NCI-H526 treated with DMSO at 0.1 percent for 48 hours (cell line): Measurements from ENCODE around the gene AFF1.
A peak's percentile ranks its signal among the peaks of the same experiment; 100 is the strongest.

Source experiments
- DNase-seq: peaks from one replicate; lab custom pipeline; 2025; lab: John Stamatoyannopoulos, UW

AFF1 gene

GRCh38 chr4:86955888-86956451 lies 21.2 kb downstream of the AFF1 start:
- DNase-seq: no peak

GRCh38 chr4:86957215-86957614 lies 22.4 kb downstream of the AFF1 start:
- no peak for DNase-seq

DNA sequence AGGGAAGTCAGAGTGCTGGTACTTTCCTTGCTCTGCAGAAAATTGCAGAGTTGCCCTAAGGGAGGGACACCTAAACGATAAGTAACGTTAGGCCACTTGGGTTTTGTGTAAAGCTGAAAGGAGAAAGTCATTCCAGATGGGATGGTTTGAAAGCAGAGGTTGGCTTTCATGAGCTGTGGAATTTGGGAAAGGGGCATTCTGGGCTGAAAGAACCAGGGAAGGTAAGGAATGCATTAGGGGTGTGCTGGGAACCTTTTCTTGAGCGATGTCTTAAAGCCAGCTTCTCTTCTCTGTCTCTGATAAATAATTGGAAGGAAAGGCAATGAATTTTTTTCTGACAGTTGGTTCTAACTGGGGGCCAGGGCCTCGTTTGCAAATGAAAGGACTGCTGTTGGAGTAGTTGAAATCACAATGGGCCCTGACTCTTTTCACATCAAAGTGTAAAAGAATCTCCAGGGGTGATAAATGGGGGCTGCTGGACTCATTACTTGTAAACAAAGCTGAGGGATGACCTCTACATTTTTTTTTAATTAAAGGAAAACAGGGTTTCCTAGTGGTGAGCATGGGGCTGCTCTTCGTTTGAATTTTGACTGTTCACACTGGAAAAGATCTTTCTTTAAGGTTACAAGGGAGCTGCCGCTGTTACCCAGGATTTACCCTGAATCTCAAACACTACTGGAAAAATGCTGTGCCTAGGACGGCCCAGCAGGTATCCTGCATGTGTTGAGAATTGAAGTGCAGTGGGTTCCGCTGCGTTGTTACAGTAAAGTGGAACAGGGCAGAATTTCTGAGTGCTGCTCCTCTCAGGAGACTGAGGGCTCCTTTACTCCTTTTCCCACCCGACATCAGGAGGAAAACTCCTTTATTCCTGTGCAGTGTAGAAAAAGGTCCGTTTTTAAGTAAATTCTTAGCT lies 25.0 kb downstream of the AFF1 start:
- no peak for DNase-seq

GRCh38 chr4:86960557-86960961 lies 25.7 kb downstream of the AFF1 start:
- no peak for DNase-seq

DNA sequence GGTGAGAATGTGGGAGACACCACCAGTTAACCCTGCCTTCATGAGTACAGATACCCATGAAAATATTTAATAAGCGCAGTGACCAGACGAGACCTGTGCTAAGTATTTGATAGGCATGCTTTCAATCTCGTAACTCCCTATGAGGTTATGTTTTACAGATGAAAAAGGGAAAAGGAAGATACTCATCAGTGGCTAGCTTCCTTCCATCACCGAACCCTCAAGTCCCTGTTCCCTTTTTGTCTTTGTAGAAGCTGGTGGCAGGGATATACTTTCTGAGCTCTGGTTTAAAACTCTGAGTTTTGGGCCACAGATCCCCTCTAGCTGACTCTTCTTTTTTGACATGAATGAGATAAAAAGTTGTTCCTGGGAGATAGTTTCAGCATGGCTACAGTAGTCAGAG lies 26.3 kb downstream of the AFF1 start:
- DNase-seq: no peak

- DNase-seq: peak; percentile 71
These were observed 26.9 kb downstream of the AFF1 start for GRCh38 chr4:86961605-86962295.

- DNase-seq: no peak
These were observed 28.9 kb downstream of the AFF1 start for GRCh38 chr4:86963697-86964096.

DNA sequence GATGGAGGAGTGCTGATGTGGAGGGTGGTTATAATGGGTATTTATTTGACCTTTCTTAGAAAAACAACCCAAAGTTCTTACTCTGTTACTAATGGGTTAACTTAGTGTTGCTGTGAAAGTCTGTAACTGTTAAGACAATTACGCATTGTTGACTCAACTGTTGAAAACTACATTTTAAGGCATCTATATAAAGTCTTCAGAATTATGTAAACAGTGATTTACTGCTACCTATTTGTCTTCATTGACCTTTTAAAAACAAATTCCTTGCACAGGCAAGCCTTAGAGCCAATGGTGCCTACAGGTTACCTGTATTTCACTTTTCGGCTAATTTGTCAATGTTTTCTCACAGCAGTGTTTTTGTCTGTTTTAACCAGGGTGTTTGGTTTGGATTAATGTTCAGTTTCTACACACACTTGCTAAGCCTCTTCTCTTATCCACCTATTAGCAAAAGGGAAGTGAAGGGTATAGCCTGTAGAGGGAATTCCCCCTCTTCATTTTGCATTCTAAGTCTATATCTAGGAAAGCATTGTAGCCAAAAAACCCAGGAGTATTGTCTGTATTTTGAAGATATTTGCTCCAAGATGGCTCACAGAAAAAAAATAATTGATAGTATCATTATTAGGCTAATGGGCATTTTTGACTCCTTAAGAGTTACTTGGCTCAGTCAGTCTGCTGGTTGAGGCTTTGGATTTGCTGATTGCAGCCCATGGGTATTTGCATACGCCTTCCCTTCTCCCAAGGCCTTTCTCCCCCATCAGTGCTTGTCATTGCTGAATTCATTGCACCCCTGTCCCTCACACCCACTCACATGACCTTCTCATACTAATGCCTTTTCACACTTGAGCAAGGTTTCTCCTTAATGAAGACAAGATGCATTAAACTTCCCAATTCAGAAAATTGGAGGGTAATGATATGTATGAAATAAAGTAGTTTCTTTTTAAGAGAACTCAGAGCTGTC lies 30.5 kb downstream of the AFF1 start:
- DNase-seq: no peak

DNA sequence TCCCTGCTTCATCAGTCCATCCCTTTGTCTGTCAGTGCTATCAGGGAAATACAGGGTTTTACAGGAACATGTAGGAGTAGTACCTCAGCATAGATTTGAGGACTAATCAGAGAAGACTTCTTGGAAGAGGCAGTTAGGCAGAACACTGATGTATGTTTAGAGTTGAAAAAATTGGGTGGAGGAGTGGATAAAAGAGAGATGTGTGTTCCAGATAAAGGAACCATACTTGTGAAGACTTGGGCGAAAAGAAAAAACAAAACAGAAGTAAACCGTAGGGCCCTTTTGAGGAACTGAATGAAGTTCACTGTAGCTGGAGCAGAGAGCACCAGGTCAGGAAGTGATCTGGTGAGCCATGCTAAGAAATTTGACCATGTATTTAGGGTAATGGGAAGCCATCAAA lies 32.3 kb downstream of the AFF1 start:
- DNase-seq: no peak

- DNase-seq: no peak
These were observed 33.0 kb downstream of the AFF1 start for GRCh38 chr4:86967798-86968197.

- DNase-seq: no peak
These were observed 33.7 kb downstream of the AFF1 start for GRCh38 chr4:86968547-86968946.

- no peak for DNase-seq
These were observed 35.9 kb downstream of the AFF1 start for GRCh38 chr4:86970447-86971354.

DNA sequence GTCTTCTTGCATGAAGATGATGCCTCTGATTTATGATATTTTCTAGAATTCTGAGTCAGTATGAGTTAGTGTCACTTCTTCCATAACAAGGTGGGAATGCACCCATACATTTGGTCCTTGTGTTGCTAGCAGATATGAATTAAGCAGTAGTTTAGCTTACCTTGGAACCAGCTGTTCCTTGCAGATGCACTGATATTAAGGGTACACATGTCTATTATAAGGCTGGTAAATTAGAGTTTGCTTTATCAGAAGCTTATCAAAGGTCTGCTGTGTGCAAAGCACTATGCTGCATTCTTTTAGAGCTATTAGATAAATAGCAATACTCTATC lies 36.5 kb downstream of the AFF1 start:
- DNase-seq: no peak

- peak; percentile 49 for DNase-seq
These were observed 38.2 kb downstream of the AFF1 start for GRCh38 chr4:86972997-86973396.

DNA sequence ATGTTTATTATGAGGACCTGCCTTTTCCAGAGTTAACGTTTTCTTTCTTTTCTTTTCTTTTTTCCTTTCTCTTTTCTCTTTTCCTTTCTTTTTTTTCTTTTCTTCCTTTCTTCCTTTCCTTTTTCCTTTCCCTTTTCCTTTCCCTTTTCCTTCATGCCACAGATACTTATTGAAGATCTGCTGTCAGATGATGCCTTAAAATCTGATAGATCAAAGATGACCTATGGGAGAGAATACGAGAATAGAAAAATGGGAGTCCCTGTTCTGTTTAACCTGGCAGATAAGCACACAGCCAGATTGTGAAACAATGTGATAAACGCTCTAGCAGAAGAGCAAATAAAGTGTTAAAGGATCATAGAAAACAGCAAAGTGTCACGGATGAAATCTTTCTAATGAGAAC lies 38.9 kb downstream of the AFF1 start:
- DNase-seq: no peak

- no peak for DNase-seq
These were observed 39.8 kb downstream of the AFF1 start for GRCh38 chr4:86974551-86974994.

GRCh38 chr4:86975927-86976326 lies 41.1 kb downstream of the AFF1 start:
- no peak for DNase-seq

DNA sequence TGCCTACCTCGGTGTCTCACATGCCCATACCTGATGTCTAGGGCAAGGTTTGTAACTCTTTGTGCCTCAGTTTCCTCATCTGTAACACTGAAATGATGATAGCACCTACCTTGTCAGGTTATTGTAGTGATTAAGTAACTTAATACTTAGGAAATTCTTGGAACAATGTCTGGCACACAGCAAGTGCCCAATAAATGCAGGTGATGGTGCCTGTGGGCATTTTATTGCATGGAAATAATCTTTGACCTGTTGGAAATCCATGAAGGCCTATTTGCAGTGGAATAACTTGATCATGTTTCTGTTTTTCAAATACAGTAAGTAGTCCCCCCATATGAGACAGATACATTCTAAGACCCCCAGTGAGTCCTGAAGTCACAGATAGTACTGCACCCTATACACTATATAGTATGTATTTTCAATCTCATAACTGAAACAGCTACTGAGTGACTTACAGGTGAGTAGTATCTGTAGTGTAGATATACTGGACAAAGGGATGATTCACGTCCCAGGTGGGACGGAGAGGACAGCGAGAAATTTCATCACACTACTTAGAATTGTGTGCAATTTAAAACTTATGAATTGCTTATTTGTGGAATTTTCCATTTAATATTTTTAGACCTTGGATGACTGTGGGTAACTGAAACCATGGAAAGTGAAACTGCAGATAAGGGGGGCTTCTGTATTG lies 42.1 kb downstream of the AFF1 start:
- DNase-seq: no peak

GRCh38 chr4:86977621-86978184 lies 42.9 kb downstream of the AFF1 start:
- no peak for DNase-seq

- DNase-seq: no peak
These were observed 43.9 kb downstream of the AFF1 start for GRCh38 chr4:86978709-86979108.
